GM19468 (cell line): ENCODE results near the gene SMC2.

Experiments used
- ATAC-seq: cut with Tn5 transposase; IDR thresholded peaks from one replicate; pipeline ENCODE4 v1.9.1; 2021; ENCODE audit warnings: mild to moderate bottlenecking, moderate library complexity, moderate number of reproducible peaks; ENCODE audit not compliant: unreplicated experiment; ENCODE audit errors: extremely low read depth

Gene SMC2

GRCh38 chr9:104099630-104100029 is 5.5 kb downstream of the SMC2 start:
- no peak for ATAC-seq

- ATAC-seq, result no peak
Observed at GRCh38 chr9:104104360-104104759, 10.3 kb downstream of the SMC2 start.

GRCh38 chr9:104107799-104108198 is 13.7 kb downstream of the SMC2 start:
- ATAC-seq, result no peak

GRCh38 chr9:104108315-104108714 is 14.2 kb downstream of the SMC2 start:
- ATAC-seq, result no peak

GRCh38 chr9:104110509-104110908 is 16.4 kb downstream of the SMC2 start:
- ATAC-seq, result no peak

- no peak for ATAC-seq
Observed at GRCh38 chr9:104118916-104119315, 24.8 kb downstream of the SMC2 start.

GRCh38 chr9:104121022-104121421 is 26.9 kb downstream of the SMC2 start:
- no peak for ATAC-seq

GRCh38 chr9:104138243-104138868 is 44.2 kb downstream of the SMC2 start:
- no peak for ATAC-seq

GRCh38 chr9:104142799-104143549 is 48.9 kb downstream of the SMC2 start:
- ATAC-seq, result no peak

GRCh38 chr9:104143550-104143910 is 49.4 kb downstream of the SMC2 start:
- no peak for ATAC-seq

GRCh38 chr9:104144336-104144735 is 50.2 kb downstream of the SMC2 start:
- ATAC-seq, result no peak

- ATAC-seq, result no peak
Observed at GRCh38 chr9:104173067-104173466, 79.0 kb downstream of the SMC2 start.

- no peak for ATAC-seq
Observed at GRCh38 chr9:104177003-104177611, 83.0 kb downstream of the SMC2 start.

- ATAC-seq, result no peak
Observed at GRCh38 chr9:104177676-104178075, 83.6 kb downstream of the SMC2 start.
